ENCODE data around the gene SF3A1.
"Not testable (repeated sequence)": the region's sequence is repeated elsewhere in the genome, so short reads cannot be mapped to it uniquely, and the experiment has no call there.

SF3A1 gene

DNA sequence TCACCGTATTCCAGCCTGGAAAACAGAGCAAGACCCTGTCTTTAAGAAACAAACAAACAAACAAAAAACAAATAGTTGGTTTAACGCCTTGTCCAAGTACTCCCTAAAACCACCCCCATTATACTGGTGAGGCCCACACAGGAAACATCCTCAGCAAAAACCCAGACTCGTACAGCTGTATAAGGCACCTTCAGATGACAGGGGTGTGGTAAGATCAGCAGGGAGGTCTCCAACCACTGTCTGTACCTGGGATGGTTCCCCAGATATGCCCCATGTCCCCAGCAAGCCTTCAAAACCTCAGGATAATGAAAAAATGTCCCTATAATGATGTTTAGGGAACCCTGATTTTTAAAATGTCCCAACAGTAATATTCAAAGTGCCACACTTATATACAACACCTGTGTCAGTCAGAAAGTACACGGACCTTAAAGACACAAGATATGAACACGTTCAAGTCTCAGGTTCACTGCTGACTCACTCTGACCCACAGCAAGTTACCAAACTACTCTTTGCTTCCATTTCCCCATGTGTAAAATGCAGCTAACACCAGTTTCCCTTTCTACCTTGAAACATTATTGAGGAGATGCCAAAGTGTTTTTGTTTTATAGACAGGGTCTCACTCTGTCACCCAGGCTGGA lies 9.3 kb downstream of the SF3A1 start:
- no peak for DNase-seq

DNA sequence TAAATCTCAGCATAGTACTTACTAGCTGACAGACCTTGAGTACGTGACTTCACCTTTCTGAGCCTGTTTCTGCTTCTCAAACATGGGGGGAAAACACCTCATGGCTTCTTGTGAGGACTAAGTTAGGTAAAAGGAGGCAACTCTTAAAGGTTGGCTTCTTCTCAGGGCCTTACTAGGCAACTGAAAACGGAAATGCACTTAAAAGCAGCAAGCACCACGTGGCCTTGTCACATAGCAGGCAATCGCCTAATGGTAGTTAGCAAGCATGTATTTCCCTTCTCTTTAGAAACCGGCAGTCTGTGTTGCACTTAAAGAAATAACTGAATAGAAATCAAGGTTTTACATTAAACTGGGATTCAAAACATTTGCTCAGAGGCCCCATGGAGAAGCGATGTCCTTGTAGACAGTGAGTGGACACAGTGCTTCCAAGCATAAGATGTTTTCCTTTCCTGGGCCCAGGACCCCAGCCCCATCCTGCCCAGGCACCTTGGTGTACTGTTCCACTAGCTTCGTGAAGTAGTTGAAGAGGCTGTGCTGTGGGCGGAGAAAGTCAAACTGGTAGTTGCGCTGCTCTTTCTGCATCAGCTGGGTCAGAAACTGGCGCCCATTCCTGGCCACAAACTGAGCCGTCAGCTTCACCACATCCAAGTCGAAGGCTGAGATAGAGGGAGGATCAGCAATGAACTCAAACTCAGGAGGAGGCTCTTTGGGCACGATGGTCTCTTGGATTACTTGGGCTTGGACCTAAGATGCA lies 12.1 kb downstream of the SF3A1 start:
- DNase-seq = peak; percentile 67

DNA sequence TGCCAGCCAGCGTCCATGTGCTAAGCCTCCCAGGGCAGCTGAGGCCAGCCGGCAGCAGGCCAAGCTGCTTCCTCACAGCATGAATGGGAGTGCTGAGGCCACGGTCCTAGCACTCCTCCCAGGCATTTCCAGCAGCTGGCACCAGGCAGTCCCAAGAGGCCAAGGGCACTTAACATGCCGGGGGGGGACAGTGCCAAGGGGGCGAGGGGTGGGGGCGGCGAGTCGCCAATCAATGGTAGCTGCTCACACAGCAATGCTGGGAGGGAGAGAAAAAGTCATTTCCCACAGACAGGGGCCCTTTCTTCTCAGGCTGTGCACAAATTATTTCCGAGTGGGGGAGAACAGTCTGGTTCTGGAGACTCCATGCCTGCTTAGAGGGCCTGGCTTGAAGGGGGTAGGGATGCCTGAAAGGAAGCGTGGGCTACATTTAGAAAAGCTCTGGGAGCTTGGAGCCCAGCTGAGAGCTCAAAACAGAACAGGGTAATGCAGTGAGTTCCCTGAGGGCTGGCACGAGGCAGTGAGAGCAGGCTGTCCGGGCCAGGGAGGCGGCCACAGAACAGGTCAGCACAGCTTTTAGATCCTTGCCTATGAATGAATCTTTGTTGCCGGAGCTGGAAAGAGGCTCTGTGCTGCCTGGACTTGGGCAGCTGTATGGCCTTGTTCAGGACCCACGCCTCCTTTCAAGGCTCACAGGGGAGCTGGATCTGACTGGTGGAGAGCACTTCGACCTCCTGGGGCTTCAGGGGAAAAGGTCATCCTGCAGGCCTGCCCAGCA lies 15.6 kb downstream of the SF3A1 start:
- no peak for DNase-seq

DNA sequence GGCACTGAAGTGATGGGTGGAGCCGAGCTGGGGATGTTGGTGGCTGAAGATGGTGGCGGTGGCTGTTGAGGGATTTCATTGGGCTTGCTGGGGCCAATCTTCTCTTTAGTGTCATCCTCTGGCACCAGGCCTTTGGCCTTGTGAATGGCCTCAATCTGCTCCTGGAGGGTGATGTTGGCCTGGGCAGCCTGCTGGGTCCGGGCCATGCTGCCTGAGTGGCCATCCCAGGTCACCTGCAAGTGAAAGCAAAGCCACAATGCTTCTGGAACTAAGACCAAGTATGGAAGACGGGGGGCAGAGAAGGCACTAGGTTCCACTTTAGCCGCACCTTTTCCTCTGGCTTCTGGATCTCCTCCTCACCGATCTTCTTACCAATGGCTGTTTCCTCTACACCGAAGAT lies 17.9 kb downstream of the SF3A1 start:
- no peak for DNase-seq

DNA sequence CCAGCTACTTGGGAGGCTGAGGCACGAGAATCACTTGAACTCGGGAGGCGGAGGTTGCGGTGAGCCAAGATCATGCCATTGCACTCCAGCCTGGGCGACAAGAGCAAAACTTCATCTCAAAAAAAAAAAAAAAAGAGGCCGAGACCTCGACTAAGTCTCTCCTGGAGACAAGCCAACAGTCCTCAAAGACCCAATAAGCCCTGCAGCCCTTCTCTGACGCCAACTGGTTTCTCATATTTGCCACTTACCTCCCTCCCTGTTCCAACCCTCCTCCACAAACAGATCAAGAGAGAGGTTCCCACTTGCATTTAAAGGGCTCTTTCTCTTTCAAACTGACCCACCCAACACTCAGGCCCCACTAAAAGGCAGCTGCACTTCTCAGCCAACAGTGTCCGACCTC lies 18.4 kb downstream of the SF3A1 start:
- DNase-seq = not testable (repeated sequence)

DNA sequence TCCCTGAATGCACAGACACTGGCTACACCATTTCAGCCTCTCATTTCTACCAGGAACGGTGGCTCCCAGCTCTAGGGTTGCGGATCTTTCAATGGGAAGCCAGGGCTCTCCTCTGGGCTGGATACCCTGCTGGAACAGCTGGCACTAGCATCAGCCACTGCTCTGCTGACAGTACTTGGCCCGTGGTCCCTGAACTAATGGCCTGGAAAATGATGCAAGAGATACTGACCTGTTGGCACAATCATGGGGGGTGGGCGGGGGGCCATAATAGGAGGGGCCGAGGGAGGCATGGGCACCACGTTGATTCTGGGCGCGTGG lies 19.3 kb downstream of the SF3A1 start:
- DNase-seq = no peak

DNA sequence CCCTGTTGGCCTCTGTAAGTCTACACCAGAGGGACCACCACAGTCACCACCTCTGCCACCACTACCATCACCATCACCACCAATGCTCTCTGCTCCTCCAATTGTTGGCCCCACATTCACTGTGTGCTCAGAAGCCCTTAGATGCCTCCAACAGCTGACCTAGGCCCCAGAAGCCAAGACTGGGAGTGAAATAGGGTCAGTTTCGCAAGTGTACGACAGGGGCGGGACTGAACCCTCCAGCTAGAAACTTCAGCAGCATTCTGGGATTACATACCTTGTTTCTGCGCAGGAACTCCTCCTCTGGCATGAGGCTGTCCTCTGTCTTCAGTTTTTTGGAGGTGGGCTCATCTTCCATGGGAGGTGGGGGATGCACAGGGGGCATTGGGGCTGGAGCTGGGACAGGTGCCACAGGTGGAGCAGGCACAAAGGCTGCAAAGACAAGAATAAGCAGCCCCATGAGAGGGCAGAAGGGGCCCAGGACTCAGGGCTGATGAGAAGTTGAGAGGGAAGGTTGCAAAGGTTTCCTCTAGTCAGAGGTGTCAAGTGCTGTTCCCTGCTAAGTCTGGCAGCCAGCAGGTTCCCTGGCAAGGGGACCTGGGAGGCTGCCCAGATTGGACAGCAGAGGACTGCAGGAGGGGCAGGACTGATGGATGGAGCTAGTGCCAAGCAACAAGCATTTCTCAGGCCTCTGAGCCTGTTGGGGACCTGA lies 19.8 kb downstream of the SF3A1 start:
- DNase-seq = no peak

DNA sequence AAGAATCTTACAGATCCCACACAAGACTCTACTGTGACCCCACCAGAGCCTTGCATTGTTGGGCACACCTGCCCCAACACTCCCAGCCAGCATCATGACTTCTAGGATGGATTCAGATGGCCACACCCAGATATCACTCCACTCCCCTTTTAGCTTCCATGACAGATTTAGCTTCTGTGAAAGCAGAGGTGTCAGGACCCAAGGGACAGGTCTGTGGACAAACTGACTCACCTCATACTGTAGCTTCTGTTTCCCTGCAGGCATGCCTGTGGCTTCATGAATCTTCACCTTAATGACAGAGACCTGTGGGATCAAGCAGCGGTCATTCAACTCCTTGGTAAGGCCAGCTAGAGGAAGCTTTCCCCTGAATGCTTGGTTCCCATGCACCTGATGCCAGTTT lies 21.5 kb downstream of the SF3A1 start:
- no peak for DNase-seq

DNA sequence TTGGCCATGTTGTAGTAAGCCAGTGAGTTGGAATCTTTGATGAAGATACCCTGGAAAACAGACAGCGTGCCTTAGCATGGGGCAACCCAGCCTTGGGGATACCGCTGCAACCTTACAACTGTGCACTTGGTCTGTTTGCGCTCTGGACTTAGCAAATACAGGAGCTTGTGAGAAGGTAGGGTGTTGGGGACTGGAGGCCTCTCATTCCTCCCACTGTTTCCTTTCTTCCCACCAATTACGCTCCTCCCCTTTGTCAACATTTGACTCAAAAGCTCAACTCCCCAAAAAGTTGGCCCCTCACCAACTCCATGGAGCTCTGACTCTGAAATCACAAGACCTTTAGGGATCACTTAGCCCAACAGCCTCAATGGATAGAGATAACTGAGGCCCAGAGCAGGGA lies 22.0 kb downstream of the SF3A1 start:
- DNase-seq = no peak

DNA sequence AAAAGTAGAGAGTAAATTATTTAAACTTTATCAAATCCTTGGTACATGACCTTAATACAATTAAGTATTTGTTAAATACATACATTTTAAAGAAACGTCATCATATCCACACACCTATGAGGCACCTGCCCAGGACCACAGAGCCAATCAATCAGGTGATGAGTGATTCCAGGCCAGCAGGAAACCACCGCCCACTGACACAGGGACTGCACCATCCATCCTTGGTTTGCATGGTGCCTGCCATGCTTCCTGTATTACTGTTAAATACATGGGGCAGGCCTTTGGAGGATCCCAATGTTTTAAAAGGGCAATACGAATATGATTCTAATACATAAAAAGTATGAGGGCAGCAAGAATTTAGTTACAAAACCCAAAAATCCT lies 23.0 kb downstream of the SF3A1 start:
- no peak for DNase-seq

DNA sequence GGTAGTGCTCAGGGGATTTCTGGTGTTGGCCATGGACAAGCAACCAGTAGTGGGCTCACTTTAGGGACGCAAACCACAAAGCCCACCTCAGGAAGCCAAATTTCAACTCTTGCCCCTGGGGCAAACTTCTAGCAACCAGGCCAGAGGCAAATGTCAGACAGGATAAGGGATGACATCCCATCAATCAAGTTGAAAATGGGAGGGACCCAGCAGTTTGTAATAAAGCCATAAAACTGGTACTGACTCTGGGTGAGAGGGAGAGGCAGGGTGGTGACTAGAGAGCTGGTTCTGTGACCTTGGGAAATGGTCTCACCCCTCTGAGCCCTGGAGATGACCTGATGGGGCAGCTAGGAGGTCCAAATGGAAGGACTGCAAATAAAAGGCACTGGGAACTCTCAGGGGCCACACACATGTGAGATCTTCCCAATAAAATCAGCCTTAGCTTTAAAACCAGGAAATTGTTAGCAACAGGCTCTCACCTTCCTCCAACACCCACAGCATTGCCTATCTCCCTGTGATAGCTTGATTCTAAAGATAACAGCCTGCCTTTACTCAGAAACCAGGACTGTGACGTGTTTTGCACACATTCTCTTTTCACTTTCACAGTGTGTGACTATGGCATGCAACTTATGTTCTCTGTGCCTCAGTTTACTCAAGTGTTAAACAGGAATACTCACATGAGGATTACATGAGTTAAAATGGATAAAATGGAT lies 23.5 kb downstream of the SF3A1 start:
- no peak for DNase-seq

DNA sequence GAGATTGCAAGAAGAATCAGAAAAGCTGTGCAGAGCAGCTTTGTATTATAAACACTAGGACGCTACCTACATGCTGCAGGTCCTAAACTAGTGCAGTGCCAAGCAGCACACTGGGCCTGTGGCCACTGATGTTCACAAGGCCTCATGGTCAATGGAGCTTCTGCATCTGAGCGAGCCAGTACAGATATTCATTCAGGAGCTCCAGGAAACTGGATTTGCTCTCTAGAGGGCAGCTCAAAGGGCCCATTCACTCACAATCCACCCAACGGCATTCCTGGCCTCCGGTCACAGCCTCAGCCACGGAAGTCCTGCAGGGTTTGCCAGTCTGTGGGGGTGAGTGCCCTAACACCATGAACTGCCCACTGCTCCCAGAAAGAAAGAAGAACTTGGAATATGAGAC lies 24.1 kb downstream of the SF3A1 start:
- DNase-seq = no peak

DNA sequence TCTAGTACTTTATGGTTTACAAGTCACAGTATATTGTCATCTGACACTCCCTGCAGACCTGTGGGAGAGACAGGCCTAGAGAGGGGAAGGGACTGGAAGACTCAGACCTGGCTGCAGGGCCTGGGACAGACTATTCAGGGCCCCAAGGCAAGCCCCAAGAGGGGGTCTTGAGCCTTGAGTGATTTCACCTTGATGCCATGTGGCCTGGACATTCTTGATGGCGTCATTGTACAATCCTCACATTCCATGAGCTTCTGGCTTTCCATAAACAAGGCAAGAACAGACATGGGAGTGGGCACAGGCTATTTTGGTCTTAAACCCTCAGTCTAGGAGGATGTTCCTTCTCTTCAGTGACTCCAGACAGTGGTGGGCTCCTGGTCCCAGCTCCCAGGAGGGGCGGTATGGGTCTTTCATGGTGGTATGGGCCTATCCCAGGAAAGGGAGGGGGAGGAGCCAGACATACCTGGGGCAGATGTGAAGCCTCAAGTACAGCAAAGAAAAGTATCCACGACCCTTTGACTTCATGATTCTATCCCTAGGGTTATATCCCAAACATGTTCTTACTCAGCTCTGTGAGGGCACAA lies 28.1 kb downstream of the SF3A1 start:
- DNase-seq = no peak

DNA sequence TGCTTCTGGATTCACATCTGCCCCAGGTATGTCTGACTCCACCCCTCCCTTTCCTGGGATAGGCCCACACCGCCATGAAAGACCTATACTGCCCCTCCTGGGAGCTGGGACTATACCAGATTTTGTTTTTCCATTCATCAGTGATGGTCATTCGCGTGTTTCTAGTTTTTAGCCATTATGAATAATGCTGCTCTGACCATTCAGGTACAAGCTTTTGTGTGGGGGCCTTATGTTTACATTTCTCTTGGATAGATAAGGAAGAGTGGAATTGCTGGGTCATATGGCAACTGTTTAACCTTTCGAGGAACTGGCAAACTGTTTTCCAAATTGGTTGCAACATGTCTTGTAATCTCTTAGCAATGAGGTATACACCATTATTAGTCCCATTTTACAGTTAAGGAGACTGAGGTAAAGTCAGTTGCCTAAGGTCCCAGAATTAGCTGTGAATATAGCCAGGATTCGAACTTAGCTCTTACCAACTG lies 28.8 kb downstream of the SF3A1 start:
- DNase-seq = no peak

DNA sequence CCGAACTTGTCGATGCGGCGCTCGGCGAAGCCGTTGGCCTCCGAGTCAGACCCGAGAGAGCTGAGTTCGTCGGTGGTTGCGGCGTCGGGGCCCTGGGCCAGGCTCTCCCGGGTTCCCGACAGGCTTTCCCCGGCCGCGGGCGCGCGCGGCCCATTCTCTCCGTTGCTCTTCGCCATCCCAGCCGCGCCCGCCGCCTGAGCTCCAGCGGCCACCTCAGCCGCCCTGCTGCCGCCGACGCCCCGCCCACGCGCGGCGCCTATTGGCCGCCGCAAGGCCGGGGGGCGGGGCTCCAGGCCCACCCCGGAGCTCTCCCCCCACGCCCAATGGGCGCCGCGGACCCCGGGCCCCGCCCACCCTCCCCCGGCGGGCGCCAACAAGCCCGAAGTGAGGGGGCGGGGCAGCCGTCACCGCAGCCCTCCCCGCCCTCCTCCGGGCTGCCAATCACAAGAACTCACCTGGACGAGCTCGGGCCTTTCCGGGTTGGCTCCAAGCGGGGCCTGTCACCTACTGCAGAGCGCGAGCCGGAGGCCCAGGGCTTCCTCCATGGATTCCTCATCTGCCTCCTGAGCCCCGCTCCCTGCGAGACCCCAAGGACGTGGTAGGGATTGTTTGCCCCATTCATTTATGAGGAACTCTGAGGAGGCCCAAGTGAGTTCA lies 29.9 kb downstream of the SF3A1 start, which contains the start of gene TBC1D10A:
TSS of gene TBC1D10A (minus strand) at position 236 of the 657 bp plus-strand sequence. CDS start at position 176, 60 bp downstream.
- peak; percentile 92 for DNase-seq

DNA sequence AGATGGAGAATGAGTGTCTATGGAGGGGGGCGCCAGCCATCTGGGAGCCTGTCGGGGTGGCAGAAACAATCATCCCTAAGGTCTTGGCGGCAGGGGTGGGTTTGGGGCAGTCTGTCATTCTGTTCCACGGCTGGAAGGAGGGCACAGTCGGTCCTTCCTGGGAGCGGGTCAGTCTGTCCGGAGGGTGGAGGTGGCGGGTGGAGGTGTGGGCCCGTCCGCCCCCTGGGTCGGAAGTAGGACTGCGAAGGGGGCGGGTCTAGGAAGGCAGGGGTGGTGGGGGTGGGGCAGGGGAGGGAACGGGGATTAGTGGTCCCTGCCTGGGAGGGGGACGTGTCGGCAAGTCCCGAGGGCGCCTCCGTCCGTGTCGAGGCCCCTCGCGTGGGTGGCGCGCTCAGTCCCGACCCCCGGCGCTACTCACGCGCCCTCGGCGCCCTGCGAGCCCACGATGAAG lies 30.4 kb downstream of the SF3A1 start:
- no peak for DNase-seq

DNA sequence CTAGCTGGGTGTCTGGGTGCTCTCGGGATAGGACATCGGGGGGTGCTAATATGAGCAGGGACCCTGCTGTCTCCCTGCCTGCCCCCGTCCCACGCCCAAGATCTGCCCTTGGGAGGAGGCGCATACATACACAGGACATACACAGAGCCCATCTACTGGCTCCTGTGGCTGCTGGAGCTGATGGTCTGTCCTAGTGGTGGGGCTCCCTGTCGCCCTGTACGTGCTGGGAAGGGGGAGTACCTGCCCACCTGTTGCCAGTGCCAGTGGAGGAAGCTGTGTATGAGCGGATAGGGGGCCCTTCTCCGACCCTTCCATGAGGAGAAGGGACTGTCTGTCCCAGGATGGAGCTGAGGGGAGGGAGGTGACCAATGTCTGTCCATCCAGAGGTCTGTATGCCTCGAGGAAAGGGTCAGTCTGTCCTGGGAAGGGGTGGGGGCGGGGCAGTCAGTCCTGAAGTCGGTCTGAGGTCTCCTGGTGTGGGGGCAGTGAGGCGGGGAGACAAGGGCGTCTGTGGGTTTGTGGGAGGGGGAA lies 30.9 kb downstream of the SF3A1 start:
- DNase-seq = no peak

DNA sequence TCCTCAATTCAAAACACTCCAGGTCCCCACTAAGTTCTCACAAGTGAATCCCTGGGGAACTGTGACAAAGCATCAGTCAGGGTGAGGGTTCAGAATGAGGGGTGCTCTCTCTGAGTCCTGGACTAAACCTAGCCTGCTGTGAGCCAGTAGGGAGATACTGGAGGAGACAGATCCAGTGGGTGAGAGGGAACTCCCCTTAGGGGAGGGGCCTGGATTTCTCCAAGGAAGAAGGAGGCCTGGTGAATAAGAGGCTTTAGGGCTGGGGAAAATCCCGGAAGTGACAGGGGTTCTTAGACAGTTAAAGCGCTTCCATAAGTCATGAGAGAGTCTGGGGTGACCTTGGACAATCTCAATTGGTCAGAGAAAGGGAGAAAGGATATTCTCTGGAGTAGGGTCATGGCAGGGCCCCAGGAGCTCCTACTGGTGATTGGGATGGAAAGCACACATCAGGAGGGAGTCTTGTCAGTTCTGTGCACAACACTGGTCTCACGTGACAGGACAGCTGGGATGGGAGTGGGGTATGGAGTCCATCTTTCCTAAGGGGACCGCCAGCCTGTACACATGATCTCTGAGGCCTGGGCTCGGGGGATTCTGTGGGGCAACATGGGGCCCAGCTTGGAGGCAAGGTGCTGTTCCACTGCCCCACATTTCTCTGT lies 31.5 kb downstream of the SF3A1 start:
- no peak for DNase-seq

DNA sequence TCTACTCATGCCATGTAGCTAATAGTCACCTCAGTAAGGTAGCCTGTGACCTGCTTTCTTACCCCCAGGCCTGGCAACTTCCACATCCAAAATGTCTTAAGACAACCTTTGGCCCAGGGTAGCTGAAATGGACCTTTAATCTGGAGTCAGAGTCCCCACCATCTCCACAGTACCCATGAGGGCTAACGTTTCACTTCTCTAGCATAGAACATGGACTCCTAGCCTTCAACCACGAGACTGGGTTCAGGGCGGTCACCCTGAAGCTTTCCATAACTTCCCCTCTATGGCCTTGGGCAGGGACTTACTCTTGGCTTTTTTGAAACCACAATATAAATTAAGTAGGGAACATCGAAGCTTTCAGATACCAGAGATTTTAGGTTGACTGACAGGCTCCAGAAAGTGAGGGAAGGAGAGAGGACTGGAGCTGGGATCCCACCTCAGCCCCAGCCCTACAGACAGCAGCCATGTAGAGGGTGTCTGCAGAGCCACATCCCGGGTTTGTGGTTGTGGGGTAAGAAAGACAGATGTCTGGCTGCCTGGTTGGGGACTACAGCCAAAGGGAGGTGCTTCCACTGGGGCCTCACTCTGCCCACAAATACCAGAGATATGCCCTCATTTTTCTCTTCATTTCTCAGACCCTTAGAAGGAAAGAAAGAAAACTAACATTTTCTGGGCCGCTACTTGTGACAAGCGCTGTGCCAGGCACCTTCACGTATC lies 32.5 kb downstream of the SF3A1 start:
- DNase-seq = no peak

DNA sequence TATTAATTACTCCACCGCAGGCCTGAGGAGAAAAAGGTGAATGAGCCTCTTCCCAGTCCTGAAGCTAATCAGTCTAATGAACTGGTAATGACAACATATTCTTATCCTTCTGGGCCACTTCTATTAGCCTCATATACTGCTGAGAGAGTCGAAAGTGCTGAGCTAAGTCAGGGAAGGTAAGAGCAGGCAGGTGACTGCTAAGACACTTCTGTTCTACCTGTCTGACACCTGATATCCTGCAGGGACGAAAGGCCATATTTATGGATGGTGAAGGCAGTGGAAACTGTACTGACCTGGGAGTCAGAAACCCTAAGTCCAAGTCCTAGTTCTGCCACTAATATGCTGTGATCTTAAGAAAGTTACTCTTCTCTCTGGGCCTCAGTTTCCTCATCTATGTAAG lies 33.4 kb downstream of the SF3A1 start:
- DNase-seq = no peak

Measured in stimulated activated CD8-positive, alpha-beta memory T cell treated with anti-CD3 and anti-CD28 coated beads, Interleukin-4, amount 100 ng/mL, for 48 hours (primary cell).